GM12892 (cell line): Measurements from ENCODE around the gene SLC15A1.

Source experiments
- POLR2A ChIP-seq: IDR thresholded peaks from 2 replicates; pipeline ENCODE4 v1.6.1; 2011; ENCODE audit warnings: low read depth, low read length, control low read depth
- POLR2AphosphoS5 ChIP-seq: IDR thresholded peaks from 2 replicates; pipeline ENCODE4 v1.6.1; 2011; ENCODE audit warnings: low read depth, low read length, control low read depth
- TAF1 ChIP-seq: IDR thresholded peaks from 2 replicates; pipeline ENCODE4 v1.6.1; 2011; ENCODE audit warnings: low read depth, mild to moderate bottlenecking, control low read depth, low read length, borderline replicate concordance

DNA sequence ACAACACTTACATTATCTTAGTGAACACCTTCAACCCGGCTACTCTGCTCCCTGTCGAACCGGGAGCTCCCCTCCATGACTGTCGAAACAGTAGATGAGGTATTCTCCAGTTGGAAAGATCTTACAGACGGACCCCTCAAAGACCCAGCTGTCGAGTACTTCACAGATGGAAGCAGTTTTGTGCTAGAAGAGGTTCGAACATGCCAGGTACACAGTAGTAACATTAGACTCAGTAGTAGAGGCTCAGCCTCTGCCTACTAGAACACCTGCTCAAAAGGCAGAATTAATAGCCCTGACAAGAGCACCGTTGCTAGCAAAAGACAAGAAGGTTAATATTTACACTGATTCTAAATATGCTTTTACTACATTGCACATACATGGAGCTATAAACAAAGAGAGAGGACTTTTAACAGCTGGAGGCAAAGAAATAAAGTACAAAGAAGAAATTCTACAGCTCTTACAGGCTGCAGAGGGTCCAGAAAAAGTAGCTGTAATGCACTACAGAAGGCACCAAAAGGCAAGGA lies 13.6 kb upstream of the SLC15A1 start:
- TF ChIP-seq TAF1 = no peak
- TF ChIP-seq POLR2A = no peak
- no peak for TF ChIP-seq POLR2AphosphoS5
